Transverse colon (tissue), 4 donors: ENCODE results near the gene SPTB. TPM values are rescaled to one million over a fixed set of nuclear protein-coding genes. Genes with fewer than 3 reads are reported as not detected.

ENCODE experiments used
- DNase-seq: peaks from one replicate; pipeline ENCODE4 v3.0.0-alpha.2; 2019
- H3K27ac ChIP-seq, 4 donors: fragments of 200-600 bp; sonication (generic); 2 replicates each; pipeline ENCODE4 v1.5.1; 2016 to 2018; ENCODE audit warnings: inconsistent platforms in 4 of 4
- H3K27me3 ChIP-seq: fragments of 200-600 bp; sonication (generic); 2 replicates; pipeline ENCODE4 v1.5.1; 2017; ENCODE audit warnings: inconsistent platforms
- H3K36me3 ChIP-seq, 4 donors: fragments of 200-600 bp; sonication (generic); 2 replicates each; pipeline ENCODE4 v1.5.1; 2017 to 2019; ENCODE audit warnings: inconsistent platforms in 4 of 4
- H3K4me1 ChIP-seq, 4 donors: fragments of 200-600 bp; sonication (generic); 2 replicates each; pipeline ENCODE4 v1.5.1; 2017 to 2020; ENCODE audit warnings: inconsistent platforms in 4 of 4
- H3K4me3 ChIP-seq, 4 donors: fragments of 200-600 bp; sonication (generic); 1 replicate in 1 of 4; 2 replicates in 3 of 4; pipeline versions ENCODE4 v1.5.1 to v1.6.1; 2017 to 2019; ENCODE audit warnings: inconsistent platforms in 4 of 4
- H3K9me3 ChIP-seq, 2 donors: fragments of 200-600 bp; sonication (generic); 2 replicates each; pipeline ENCODE4 v1.5.1; 2017 to 2019; ENCODE audit warnings: inconsistent platforms in 2 of 2
- EP300 ChIP-seq: sonication (generic); formaldehyde crosslinking; IDR thresholded peaks from one replicate; pipeline ENCODE4 v1.6.1; 2017; ENCODE audit warnings: antibody characterized with exemption, low read depth
- POLR2A ChIP-seq: fragments of 450-650 bp; IDR thresholded peaks from one replicate; pipeline ENCODE4 v1.6.1; 2016; ENCODE audit warnings: antibody characterized with exemption, mild to moderate bottlenecking, moderate library complexity
- POLR2AphosphoS5 ChIP-seq, 3 donors: sonication (generic); formaldehyde crosslinking; IDR thresholded peaks; one replicate each; pipeline ENCODE4 v1.6.1; 2016; ENCODE audit warnings: antibody characterized with exemption in 3 of 3
- WGBS, 2 donors: methylation state at CpG; one replicate each; pipeline ENCODE4 v1.1.5; 2018; ENCODE audit warnings: low coverage in 1 of 2; 5-methylcytosine and 5-hydroxymethylcytosine counted together
- in situ Hi-C, 4 donors: fragments of 200-750 bp; cut with MboI; loops; one replicate each; pipeline versions ENCODE4 v1.15.0 to v1.15.1; 2017; ENCODE audit warnings: low sequenced_read_pairs in 3 of 4, low pct_ligation_motif_present in 1 of 4, low pct_unique_long_range_greater_than_20kb in 1 of 4
- intact Hi-C: fragments of 100-400 bp; cut with DNase I; formaldehyde crosslinking; loops from one replicate; pipeline ENCODE4 v1.15.1; 2023; ENCODE audit warnings: low total_unique reads
- total RNA-seq, 4 donors: library from RNA; depleted of rRNA; stranded (reverse); fragments of >200 nt; gene quantifications; one replicate each; pipeline ENCODE4 v1.1.0, GENCODE V29; 2016
- TF ChIP-seq, protein P1 (sequence below), 5 experiments: fragments of 200-600 bp in 3 of 5; fragments of 450-650 bp in 2 of 5; sonication (generic) in 3 of 5; IDR thresholded peaks; 1 replicate in 2 of 5; 2 replicates in 3 of 5; pipeline ENCODE4 v1.5.1; 2016 to 2017; ENCODE audit warnings: antibody characterized with exemption in 5 of 5, inconsistent platforms in 3 of 5, mild to moderate bottlenecking in 2 of 5, moderate library complexity in 1 of 5

SPTB gene
- total RNA-seq, 4 donors from 2014 or later, result 0.20 to 0.96 (median 0.58) TPM

DNA sequence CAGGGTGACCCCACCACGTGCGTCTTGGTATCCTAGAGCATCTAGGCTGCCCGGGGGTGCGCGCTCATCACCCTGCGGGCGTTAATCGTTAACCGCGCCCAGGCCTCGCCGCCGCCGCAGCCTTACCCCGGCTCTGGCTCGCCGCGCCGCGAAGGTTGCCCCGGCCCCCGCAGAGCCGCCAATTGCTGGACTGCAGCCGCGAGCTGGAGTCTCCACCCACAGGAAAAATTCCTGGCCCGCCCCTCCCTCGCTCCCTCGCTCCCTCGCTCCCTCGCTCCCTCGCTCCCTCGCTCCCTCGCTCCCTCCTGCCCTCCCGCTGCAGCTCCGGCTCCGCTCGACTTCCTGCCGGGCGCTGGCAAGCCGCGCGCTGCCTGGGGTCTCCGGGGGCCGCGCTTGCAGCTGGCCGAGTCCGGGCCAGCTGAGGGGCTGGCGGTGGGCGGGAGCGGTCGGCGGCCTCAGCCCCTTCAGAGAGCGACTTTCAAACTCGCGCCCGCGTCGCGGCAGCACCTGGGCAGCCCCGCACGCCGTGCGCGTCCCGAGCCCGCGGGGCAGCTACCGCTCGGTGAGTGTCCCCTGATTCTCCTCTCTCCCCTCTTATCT is 175.5 kb downstream of the SPTB start, which contains the start of gene PLEKHG3:
PLEKHG3 (plus strand) TSS at position 282 of the 600 bp plus-strand sequence. CDS start 23,208 bp downstream, outside the sequence.
- Histone ChIP-seq H3K4me3 (peak within 1 kb of the TSS; percentile 75 to 98 (median 85)), H3K27me3 (no peaks in the 10 kb centered on the region), H3K9me3 (no peaks in the 10 kb centered on the region), H3K4me1 (peaks cover 22 to 68% (median 60%) of the 10 kb centered on the region in 4 donors), H3K27ac (peak within 1 kb of the TSS; percentile 91 to 97 (median 94)), H3K36me3 (no peaks in the 10 kb centered on the region)
- WGBS, 2 donors, result 1% methylated on average over 59 of the region's 69 CpGs; no CpG with 5 or more reads in 1 of the 2 donors
- in situ Hi-C loops (no loop called here), intact Hi-C loops (no loop called here)
- no peak for TF ChIP-seq EP300
- TF ChIP-seq POLR2A, result peak; percentile 89
- TF ChIP-seq, protein P1, sequence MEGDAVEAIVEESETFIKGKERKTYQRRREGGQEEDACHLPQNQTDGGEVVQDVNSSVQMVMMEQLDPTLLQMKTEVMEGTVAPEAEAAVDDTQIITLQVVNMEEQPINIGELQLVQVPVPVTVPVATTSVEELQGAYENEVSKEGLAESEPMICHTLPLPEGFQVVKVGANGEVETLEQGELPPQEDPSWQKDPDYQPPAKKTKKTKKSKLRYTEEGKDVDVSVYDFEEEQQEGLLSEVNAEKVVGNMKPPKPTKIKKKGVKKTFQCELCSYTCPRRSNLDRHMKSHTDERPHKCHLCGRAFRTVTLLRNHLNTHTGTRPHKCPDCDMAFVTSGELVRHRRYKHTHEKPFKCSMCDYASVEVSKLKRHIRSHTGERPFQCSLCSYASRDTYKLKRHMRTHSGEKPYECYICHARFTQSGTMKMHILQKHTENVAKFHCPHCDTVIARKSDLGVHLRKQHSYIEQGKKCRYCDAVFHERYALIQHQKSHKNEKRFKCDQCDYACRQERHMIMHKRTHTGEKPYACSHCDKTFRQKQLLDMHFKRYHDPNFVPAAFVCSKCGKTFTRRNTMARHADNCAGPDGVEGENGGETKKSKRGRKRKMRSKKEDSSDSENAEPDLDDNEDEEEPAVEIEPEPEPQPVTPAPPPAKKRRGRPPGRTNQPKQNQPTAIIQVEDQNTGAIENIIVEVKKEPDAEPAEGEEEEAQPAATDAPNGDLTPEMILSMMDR (IDR thresholded peaks at IDR 0.05), result no peak
- peak; percentile 70 to 96 (median 96) for TF ChIP-seq POLR2AphosphoS5 (IDR thresholded peaks at IDR 0.05)
- peak; percentile 90 for DNase-seq

DNA sequence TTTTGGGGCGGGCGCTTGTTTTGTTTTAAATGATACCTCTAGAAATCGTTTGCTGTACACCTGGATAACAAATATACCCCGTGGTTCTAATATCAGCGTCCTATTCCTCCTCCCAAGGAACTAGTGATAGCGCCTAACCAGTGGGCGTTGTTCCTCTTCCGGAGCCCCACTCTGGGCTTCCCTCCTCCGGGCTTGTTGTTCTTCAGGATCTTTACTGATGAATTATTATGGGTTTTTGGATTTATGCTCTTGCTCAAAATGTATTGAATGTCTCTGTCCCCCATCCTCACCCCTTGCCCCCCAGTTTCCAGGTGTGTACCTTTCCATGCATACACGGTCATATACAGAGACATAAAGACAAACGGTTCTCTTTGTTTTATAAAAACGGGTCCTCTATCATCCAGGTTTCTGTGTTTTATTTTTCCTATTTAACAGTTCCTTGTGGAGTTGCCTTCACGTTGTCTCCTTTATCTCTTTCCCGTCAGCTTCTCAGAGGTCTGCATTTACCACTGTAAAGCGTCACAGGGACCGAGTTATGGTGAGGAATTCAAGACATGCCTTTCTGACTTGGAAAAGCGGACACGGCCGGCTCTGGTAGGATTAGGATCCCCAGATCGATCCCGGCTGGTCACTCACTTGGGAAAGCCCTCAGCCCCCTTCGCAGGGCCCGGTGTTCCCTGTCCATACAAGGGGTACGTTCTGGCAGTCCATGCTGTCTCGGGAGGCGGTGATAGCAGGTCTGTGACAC is 176.1 kb downstream of the SPTB start:
- no peak for TF ChIP-seq EP300
- TF ChIP-seq POLR2A, result no peak
- no peak for TF ChIP-seq POLR2AphosphoS5 (IDR thresholded peaks at IDR 0.05)
- TF ChIP-seq, protein P1 (IDR thresholded peaks at IDR 0.05), result no peak
- in situ Hi-C loops, result no loop called here
- Histone ChIP-seq H3K27me3 (no peaks in the 10 kb centered on the region), H3K36me3 (no peaks in the 10 kb centered on the region), H3K9me3 (no peaks in the 10 kb centered on the region), H3K27ac (peak overlapping the region; percentile 91 to 97 (median 94)), H3K4me1 (peaks cover 22 to 68% (median 61%) of the 10 kb centered on the region in 4 donors), H3K4me3 (peak overlapping the region; percentile 75 to 98 (median 85))
- 15 to 19% methylated on average over 5 to 26 of the region's 26 CpGs for WGBS, 2 donors
- intact Hi-C loops, result no loop called here
- DNase-seq, result no peak

DNA sequence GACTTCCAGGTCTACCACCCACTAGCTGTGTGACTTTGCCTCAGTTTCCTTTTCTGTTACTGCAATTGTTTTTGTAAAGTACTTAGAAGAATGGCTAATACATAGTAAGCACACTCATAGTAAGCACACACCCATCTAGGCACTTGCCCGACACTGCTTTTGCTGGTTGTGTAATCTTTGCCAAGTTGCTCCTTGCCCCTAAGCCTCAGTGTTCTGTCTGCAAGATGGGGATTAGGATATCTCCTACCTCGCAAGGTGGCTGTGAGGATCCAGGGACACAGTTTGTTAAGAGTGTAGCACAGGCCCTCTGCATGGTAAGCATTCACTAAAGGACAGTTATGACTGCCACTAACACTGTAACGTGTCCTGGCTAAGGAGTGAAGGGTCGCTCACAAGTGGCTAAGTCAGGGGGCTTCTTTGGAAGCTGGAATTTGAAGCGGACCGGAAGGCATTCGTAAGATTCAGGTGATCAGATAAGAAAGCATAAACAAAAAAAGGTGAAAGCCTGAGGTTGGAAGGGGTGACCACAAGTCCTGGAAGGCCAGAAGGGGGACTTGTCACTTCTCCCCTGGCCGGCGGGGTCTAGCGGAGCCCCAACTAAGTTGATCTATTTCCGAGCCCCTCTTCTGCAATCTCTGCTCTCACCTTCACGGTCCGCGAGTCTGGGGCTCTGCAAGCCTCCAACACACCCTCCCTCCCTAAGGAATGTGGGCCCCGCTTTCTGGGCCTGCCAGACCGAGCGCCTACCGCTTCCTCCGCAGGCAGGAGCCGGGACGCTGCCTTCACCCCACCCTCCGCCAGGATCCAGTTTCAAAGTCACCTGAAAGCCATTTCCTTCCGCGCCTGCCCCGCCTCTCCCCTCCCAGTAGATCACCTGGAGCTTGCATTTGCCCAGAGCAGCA is 177.0 kb downstream of the SPTB start:
- peak; percentile 72 for TF ChIP-seq POLR2A
- peak in 2 of 3 donors; percentile 49 to 59 for TF ChIP-seq POLR2AphosphoS5 (IDR thresholded peaks at IDR 0.05)
- no peak for TF ChIP-seq EP300
- TF ChIP-seq, protein P1 (IDR thresholded peaks at IDR 0.05), result no peak
- peaks cover 20 to 68% (median 60%) of the 10 kb centered on the region in 4 donors for H3K4me1 ChIP-seq
- DNase-seq, result peak; percentile 81
- H3K27ac ChIP-seq, result peak overlapping the region; percentile 91 to 97 (median 94)
- in situ Hi-C loops, result no loop called here
- WGBS, 2 donors, result 46 to 51% methylated on average over 10 to 25 of the region's 25 CpGs
- no peaks in the 10 kb centered on the region for H3K36me3 ChIP-seq
- H3K4me3 ChIP-seq, result peak overlapping the region in 3 of 4 donors; percentile 75 to 92 (median 78)
- no peaks in the 10 kb centered on the region for H3K27me3 ChIP-seq
- no peaks in the 10 kb centered on the region for H3K9me3 ChIP-seq
- intact Hi-C loops, result no loop called here
